ENCODE data around the gene GLIS2.

GLIS2 gene

GRCh38 chr16:4372578-4373355 is 56.9 kb downstream of the GLIS2 start:
- Histone ChIP-seq H3K4me3 (replicated peaks; ENCODE audit: insufficient read depth, low read length) (no peak overlapping the region), H3K27ac (replicated peaks) (no peak overlapping the region), H3K27me3 (ENCODE audit: insufficient read depth, poor library complexity, severe bottlenecking) (no peaks in the 10 kb centered on the region)
- no peak for TF ChIP-seq SPI1 (IDR thresholded peaks at IDR 0.05; ENCODE audit: borderline replicate concordance, low read depth)
- no peak for DNase-seq (ENCODE audit: low read depth in 1 of 2, low spot score in 1 of 2)

- Histone ChIP-seq H3K27ac (replicated peaks) (no peak overlapping the region), H3K4me3 (replicated peaks; ENCODE audit: insufficient read depth, low read length) (no peak overlapping the region), H3K27me3 (ENCODE audit: insufficient read depth, poor library complexity, severe bottlenecking) (no peaks in the 10 kb centered on the region)
- no peak for TF ChIP-seq GABPA (IDR thresholded peaks at IDR 0.05; ENCODE audit: low read depth)
- TF ChIP-seq SPI1 (IDR thresholded peaks at IDR 0.05; ENCODE audit: borderline replicate concordance, low read depth), result no peak
- no peak for TF ChIP-seq REST (IDR thresholded peaks at IDR 0.05; ENCODE audit: insufficient replicate concordance, low read depth)
- TF ChIP-seq POLR2AphosphoS5 (IDR thresholded peaks at IDR 0.05; ENCODE audit: low read depth), result no peak
- TF ChIP-seq CTCF (IDR thresholded peaks at IDR 0.05; ENCODE audit: insufficient read depth, low read length), result no peak
- DNase-seq (ENCODE audit: low read depth in 1 of 2, low spot score in 1 of 2), result no peak
Measured at GRCh38 chr16:4373356-4373908, 57.6 kb downstream of the GLIS2 start.

- DNase-seq (ENCODE audit: low read depth in 1 of 2, low spot score in 1 of 2), result no peak
- Histone ChIP-seq H3K27me3 (ENCODE audit: insufficient read depth, poor library complexity, severe bottlenecking) (no peaks in the 10 kb centered on the region), H3K4me3 (replicated peaks; ENCODE audit: insufficient read depth, low read length) (no peak overlapping the region), H3K27ac (replicated peaks) (no peak overlapping the region)
- TF ChIP-seq CTCF (IDR thresholded peaks at IDR 0.05; ENCODE audit: insufficient read depth, low read length) (no peak), GABPA (IDR thresholded peaks at IDR 0.05; ENCODE audit: low read depth) (no peak), POLR2AphosphoS5 (IDR thresholded peaks at IDR 0.05; ENCODE audit: low read depth) (no peak), SPI1 (IDR thresholded peaks at IDR 0.05; ENCODE audit: borderline replicate concordance, low read depth) (no peak), REST (IDR thresholded peaks at IDR 0.05; ENCODE audit: insufficient replicate concordance, low read depth) (no peak)
Measured at GRCh38 chr16:4373909-4374742, 58.3 kb downstream of the GLIS2 start.

- H3K27ac ChIP-seq (replicated peaks), result no peak overlapping the region
Measured at GRCh38 chr16:4375717-4376116, 59.9 kb downstream of the GLIS2 start.

More at GRCh38 chr16:4375717-4376116, 59.9 kb downstream of the GLIS2 start:
- Histone ChIP-seq H3K27me3 (ENCODE audit: insufficient read depth, poor library complexity, severe bottlenecking) (no peaks in the 10 kb centered on the region), H3K4me3 (replicated peaks; ENCODE audit: insufficient read depth, low read length) (no peak overlapping the region)
- no peak for TF ChIP-seq POLR2AphosphoS5 (IDR thresholded peaks at IDR 0.05; ENCODE audit: low read depth)
- DNase-seq (ENCODE audit: low read depth in 1 of 2, low spot score in 1 of 2), result no peak

All from HL-60 (cell line).